ENCODE measurements around the gene LACTB. TPM values are rescaled to one million over a fixed set of nuclear protein-coding genes. Genes with fewer than 3 reads are reported as not detected.

LACTB gene
- total RNA-seq: 13.6 and 14.5 TPM in 2 replicates

DNA sequence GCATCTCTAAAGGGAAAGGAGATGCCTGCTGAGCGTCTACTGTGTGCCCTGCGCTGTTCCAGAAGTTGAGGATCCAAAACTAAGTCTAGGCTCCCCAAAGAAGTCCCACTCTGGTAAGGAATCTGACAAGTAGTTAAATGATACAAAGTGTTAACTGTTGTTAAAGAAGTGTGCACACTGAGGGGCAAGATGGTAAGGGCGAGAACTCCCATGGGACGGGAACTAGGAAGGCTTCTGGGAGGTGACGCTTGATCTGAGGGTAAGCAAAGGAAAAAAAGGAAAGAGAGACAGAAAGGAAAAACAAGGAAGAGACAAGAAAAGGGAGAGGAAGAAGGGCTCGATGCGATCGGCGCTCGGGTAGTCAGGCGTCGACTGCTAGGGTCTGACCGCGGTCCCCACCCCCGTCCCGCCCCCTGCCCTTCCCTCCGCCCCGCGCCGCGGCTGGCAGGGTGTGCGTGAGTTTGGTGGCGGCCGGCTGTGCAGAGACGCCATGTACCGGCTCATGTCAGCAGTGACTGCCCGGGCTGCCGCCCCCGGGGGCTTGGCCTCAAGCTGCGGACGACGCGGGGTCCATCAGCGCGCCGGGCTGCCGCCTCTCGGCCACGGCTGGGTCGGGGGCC lies at the start of gene LACTB:
TSS of gene LACTB (plus strand) at position 480 of the 620 bp plus-strand sequence. CDS start at position 491, 11 bp downstream.

GRCh38 chr15:63157118-63157843 lies 35.6 kb downstream of the LACTB start, which contains the start of gene RPS27L:
RPS27L (minus strand) TSS chr15:63157477; CDS start chr15:63157405, 72 bp downstream.

GRCh38 chr15:63188926-63189871 lies 67.5 kb downstream of the LACTB start, which contains the start of gene RAB8B:
RAB8B (plus strand) TSS chr15:63189606; CDS start chr15:63189625, 19 bp downstream.

Other genes starting within 250 kb of the LACTB start
- 40.4 and 68.4 TPM in 2 replicates for gene TPM1, start 79.1 kb upstream of the LACTB start, total RNA-seq
- gene RPS27L, start 35.6 kb downstream of the LACTB start, total RNA-seq: 104 and 206 TPM in 2 replicates
- gene RAB8B, start 67.7 kb downstream of the LACTB start, total RNA-seq: 58.1 and 67.2 TPM in 2 replicates
- gene APH1B, start 155.7 kb downstream of the LACTB start, total RNA-seq: 17.0 and 20.9 TPM in 2 replicates

Measured in subcutaneous preadipocyte (primary cell).